NOMO-1 (cell line): Measurements from ENCODE around the gene EFNA1.
A peak's percentile ranks its signal among the peaks of the same experiment; 100 is the strongest.

ENCODE experiments used
- DNase-seq, 2 experiments: peaks; one replicate each; lab custom pipeline; 2025; ENCODE audit not compliant: unreplicated experiment in 2 of 2; lab: John Stamatoyannopoulos, UW

The EFNA1 gene

GRCh38 chr1:155173478-155174323 is 46.0 kb downstream of the EFNA1 start, which contains the start of gene TRIM46:
TSS of gene TRIM46 (plus strand) at chr1:155173849. CDS start at chr1:155173967, 118 bp downstream.
- DNase-seq, result no peak

GRCh38 chr1:155174324-155175280 is 46.9 kb downstream of the EFNA1 start:
- no peak for DNase-seq

DNA sequence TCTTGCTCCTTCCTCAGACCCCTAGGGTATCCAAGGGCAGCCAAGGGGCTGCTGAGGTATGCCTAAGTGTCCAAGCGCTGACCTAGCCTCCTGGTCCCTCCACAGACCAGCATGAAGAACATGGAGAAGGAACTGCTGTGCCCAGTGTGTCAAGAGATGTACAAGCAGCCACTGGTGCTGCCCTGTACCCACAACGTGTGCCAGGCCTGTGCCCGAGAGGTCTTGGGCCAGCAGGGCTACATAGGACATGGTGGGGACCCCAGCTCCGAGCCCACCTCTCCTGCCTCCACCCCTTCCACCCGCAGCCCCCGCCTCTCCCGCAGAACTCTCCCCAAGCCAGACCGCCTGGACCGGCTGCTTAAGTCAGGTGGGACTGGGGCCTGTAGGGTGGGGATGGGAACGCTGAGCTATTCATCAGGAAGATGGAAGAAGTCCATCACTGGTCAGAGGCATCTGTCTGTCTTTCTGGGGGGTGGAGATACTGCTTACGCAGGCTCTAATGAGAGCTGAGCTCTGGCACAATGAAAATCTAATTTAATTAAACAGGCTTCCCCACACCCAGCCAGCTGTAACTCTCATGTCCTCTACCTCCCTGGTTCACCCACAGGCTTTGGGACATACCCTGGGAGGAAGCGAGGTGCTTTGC is 47.7 kb downstream of the EFNA1 start:
- DNase-seq, result no peak

GRCh38 chr1:155175927-155176371 is 48.3 kb downstream of the EFNA1 start:
- no peak for DNase-seq

- peak; percentile 46 to 69 for DNase-seq
These were observed 48.9 kb downstream of the EFNA1 start for GRCh38 chr1:155176544-155177071.

GRCh38 chr1:155177192-155177917 is 49.7 kb downstream of the EFNA1 start:
- DNase-seq, result no peak

GRCh38 chr1:155177918-155178281 is 50.2 kb downstream of the EFNA1 start:
- no peak for DNase-seq

GRCh38 chr1:155178441-155179111 is 50.9 kb downstream of the EFNA1 start:
- DNase-seq, result peak; percentile 53 to 54

GRCh38 chr1:155179112-155180031 is 51.7 kb downstream of the EFNA1 start:
- DNase-seq, result no peak

DNA sequence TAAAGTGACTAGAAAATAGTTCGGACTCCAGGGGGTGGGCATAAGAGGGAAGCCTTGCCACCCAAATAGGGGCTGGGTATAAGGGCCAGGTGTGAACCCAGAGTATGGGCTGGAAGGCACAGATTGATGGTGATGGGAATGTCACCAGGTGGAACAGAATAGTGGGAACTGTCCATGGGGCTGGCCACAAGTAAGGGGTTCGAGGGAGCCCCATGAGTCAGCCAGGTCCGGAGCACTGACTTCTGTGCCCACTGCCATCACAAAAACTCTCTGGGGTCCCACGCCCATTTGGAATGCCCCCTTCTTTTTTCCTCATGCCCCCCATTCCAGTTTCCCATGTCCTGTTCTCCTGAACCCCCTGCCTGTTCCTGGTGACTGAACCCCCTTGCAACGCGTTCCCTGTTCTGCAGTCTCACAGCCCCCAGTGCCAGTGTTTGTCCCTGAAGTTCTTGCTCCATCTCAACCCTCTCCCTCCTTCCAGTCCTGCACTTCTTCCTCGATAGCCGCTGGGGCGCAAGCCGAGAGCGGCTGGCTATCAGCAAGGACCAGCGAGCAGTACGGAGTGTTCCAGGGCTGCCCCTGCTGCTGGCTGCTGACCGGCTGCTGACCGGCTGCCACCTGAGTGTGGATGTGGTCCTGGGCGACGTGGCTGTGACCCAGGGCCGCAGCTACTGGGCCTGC is 53.8 kb downstream of the EFNA1 start:
- DNase-seq, result no peak

GRCh38 chr1:155182052-155182550 is 54.4 kb downstream of the EFNA1 start:
- DNase-seq, result no peak

DNA sequence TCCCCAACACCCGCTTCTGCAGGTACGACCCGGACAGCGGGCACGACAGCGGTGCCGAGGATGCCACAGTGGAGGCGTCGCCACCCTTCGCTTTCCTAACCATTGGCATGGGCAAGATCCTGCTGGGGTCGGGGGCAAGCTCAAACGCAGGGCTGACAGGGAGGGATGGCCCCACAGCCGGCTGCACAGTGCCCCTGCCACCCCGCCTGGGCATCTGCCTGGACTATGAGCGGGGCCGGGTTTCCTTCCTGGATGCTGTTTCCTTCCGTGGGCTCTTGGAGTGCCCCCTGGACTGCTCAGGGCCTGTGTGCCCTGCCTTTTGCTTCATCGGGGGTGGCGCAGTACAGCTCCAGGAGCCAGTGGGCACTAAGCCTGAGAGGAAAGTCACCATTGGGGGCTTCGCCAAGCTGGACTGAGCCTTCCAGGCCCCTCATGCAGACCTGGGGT is 56.1 kb downstream of the EFNA1 start:
- no peak for DNase-seq

DNA sequence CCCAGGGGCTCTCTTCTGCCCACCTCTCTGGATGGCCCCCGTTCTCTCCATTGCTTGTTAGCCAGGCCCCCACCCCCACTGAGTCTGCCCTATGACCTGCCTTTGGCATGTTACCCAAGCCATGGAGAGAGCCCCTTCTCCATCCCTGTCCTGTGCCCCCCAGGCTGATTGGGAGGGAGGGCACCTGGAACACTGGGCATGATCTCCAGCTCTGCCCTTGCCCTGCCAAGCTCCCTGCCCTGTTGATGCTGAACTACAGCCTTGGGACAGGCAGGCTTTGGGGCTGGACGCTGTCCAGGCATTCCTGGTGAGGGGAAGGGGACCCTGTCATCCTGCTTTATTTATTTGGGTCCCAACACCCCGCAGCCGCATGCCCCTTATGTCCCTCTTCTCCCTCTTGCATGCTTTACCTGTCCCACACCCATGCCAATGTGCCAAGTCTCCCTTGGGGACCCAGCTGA is 56.7 kb downstream of the EFNA1 start:
- no peak for DNase-seq
